NCI-H1436 (cell line): Measurements from ENCODE around the gene JAK3.

Experiments used
- DNase-seq: peaks from one replicate; lab custom pipeline; 2025; lab: John Stamatoyannopoulos, UW

The JAK3 gene

GRCh38 chr19:17840019-17840418 lies 7.8 kb downstream of the JAK3 start:
- no peak for DNase-seq

- DNase-seq = no peak
Observed at GRCh38 chr19:17837972-17838371, 9.8 kb downstream of the JAK3 start.

DNA sequence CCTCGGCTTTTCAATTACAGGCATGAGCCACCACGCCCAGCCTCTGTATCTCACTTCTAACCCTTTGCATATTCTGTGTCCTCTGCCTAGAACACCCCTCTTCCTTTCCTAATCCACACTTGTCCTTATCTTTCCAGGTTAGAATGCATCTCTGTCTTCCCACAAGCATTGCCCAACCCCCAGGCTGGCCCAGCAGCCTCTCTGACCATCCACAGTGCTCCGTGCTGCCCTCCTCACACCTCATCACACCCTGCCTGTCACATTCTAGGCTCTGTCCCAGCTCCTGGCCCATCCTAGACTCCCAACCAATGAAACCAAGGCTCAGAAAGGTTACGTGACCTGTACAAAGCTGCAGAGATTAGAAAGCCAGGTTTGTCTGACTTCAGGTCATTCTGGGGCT lies 11.3 kb downstream of the JAK3 start:
- no peak for DNase-seq

DNA sequence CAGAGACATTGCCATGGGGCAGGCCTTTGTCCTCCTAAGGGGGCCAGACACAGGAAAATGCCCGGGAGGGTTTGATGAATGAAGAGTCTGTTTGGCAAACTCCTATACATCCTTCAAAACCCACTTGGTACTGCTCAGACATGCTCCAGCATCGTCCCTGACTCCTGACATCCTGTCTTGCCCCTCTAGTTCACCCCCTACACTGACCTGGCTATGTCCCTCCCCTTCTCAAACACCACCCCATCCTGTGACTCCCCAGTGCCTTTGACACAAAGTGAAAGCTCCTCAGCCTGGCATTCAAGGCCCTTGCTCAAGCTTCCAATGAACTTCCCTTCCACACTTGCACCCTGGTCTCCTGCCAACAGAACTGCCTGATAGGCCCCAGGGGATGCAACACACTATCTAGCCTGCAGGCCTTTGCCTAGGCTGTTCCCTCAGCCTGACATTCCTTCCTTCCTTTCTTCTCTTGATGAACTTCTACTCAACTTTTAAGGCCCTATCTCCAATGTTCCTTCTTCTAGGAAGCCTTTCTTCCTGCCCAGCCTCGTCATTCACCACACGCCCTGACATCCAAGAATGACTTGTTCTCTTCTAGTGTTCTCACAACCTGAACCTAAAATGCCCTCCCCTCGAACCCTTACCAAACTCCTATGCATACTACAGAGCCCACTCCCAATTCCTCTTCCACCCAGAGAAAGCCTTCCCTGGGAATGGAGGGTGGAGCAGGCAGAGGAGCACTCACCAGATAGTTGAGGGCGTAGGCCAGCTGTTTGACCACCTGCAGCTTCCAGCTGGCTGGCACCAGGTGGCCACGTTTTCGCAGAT lies 12.4 kb downstream of the JAK3 start:
- DNase-seq = no peak

DNA sequence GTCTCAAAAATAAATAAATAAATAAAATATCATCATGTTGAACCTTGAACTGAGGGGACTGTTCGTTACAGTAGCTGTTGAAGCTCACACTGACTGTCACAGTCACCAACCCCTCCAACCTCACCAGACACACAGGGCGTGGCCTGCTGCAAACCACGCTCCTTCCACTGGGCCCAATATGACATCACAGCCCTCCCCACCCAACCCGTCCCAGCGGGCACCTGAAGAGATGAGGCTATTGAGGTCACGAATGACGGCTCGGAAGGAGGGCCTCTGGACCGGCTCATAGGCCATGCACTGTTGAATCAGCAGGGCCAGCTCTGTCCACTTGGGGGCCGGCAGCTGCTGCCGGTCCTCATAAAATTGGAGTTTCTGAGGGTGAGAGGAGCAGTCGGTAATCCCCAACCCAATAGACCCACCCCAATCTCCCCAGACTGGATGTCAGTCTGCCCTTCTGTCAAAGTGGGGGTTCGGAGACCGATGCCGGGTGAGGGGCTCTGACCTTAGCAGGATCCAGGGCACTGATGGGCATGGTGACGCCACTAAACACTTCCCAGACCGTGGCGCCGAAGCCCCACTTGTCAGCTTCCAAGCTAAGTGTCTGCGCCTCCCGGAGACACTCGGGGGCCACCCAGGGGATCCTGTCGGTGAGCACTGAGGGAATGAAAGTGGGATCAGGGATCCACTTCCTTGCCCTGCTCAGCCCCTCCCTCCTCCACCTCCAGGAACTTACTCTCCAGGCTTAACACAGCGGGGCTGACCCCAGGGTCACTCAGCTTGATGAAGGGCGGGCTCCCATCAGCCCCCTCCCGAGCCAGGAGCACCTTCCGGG lies 13.2 kb downstream of the JAK3 start:
- DNase-seq = no peak

DNA sequence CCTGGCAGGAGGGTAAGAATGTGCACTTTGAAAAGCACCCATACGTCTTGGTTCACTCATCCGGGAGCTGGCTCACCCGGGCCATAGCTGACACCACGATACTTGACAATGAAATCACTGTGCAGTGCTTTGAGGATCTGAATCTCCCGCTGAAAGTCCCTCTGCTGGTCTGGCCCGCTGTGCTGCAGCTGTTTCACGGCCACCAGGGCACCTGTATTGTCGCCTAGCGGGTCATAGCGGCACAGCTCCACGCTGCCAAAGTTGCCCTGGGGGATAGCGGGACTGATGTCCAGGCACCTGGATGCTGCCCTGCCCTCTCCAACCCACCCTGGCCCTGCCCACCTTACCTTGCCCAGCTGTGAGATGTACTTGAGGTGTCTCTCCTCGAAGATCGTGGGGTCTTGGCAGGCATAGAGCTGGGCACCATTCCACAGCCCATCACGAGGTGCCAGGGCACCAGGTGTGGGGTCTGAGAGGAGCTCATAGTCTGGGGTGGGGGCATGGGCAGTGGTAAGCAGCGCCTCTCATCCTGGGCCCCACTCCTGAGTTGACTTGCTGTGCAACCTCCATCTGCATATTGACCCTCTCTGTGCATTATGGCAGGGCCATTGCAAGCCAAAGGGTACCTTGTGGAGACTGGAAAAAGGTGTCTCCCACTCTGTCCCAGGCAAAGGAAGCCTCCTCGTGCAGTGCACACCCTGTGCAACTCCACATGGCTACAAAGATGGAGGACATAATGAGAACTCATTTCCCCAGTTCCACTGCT lies 15.2 kb downstream of the JAK3 start:
- DNase-seq = no peak

DNA sequence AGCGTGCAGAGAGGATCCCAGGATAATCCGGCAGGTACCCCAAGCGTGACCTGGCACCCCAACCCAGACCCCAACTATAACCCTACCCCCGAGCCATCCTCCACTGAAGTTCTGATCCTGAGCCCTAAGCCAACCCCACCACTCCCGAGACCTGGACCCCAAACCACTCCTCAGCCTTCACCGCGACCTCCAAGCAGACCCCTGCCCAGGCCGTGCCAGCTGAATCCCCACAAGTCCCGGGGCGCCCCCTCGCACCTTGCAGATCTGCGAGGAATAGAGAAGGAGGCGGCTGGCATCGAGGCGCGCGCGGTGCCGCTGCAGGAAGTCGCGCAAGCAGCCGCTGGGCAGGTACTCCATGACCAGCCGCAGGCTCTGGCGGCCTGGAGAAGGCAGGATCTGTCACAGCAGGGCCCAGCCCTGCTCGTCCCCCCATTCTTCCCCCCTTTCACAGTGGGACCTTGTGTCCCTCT lies 16.3 kb downstream of the JAK3 start:
- DNase-seq = no peak

DNA sequence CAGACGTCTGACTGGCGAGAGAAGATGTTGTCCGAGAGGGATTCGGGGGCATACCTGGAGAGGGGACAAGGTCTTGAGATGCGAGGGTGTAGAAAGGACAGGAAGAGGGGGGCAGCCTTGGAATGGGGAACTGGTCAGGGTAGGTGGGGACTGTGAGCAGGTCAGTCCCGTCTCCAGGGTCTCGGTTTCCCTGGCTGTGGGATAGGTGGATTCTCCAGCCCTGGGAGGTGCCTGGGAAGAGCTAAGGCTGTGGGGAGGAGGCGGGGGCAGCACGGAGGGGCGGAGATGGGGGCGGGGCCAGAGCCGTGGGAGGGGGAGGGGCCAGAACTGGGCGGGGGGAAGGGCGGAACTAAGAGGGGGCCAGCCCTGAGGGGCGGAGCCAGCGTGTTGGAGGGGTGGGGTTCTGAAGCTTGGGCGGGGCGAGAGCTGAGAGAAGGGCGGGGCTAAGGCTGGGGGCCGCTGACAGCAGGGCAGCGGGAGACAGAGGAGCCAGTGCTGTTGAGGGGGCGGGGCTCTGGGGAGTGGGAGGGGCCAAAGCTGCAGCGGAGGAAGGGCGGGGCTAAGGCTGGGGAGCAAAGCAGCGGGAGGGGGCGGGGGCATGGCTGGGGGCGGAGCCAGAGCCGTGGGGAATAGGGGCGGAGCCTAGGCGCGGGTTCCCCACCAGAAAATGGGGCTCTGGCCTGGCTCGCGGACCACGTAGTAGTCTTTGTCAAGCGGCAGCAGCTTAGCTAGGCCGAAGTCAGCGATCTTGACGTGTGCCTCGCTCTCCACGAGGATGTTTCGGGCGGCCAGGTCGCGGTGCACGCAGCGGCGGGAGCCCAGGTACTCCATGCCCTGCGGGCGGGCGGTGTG lies 17.0 kb downstream of the JAK3 start:
- peak; percentile 83 for DNase-seq

DNA sequence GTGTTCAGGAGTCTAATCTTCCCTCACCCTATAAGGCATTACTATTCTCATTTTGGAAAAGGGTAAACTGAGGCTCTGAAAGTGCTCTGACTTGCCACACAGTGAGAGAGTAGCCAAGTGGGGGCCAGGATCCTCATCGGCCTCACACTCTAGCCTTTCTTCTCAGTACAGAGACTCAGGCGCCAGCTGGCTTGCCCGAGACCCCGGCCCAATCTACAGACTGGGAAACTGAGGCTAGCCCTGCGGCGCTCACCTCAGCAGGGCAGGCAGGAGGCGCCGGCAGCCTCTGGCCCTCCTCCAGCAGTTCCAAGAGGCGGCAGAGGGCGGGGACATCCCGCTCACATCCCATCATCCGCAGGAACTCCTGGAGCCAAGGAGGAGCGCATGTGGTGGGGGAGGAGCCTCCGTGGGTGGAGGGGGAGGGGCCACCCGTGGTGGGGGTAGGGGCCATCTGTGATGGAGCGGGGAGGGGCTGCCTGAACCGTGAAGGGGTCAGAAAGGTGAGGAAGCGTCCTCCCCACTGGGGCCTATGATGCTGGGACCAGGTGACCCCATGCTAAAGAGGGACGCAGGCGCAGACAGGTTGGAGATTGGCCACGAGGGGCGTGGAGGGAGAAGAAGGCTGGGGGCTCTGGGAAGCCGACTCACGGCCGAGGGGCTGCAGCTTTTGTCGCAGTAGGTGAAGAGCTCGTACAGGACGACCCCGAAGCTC lies 17.8 kb downstream of the JAK3 start:
- DNase-seq = no peak

- DNase-seq = no peak
Observed at GRCh38 chr19:17826508-17827056, 21.2 kb downstream of the JAK3 start.

DNA sequence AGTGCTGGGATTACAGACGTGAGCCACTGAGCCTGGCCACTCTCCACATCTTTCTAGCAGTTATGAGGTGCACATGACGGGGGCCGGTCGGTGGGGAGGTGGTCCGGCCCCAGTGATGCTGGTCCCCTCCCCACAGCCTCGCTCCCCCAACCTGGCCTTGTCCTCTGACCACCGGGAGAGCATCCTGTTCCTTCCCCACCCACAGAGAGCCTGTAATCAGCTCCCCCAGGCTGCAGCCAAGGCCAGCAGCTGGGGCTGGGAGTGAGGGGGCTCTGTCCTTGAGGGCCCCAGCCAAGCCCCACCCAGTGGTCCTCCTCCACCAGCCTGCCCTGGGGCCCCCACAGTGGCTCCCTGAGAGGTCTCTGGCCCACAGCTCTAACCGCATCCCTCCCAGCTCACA lies 23.4 kb downstream of the JAK3 start:
- DNase-seq = no peak

DNA sequence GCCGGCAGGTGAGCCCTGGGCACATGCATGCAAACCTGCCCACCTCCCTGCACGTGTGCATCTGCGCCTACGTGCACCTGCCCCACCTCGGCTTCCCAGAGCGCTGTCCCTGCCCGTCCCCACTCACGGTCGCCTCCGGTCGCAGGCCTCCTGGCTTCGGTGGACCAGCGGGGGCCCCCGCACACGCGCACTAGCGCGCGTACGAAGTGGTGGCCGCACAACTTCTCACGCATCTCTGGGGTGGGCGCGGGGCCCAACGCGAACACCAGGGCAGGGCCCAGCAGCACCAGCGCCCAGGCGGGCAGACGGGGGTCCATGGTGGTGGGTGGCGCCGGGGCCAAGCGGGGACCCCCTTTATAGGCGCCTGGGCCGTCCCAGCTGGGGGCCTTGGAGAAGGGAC lies 26.6 kb downstream of the JAK3 start, which contains the start of gene INSL3:
Gene INSL3, minus strand, starts transcription at position 330 of the 400 bp plus-strand sequence. Its CDS starts 13 bp downstream, at position 317.
- DNase-seq = no peak

DNA sequence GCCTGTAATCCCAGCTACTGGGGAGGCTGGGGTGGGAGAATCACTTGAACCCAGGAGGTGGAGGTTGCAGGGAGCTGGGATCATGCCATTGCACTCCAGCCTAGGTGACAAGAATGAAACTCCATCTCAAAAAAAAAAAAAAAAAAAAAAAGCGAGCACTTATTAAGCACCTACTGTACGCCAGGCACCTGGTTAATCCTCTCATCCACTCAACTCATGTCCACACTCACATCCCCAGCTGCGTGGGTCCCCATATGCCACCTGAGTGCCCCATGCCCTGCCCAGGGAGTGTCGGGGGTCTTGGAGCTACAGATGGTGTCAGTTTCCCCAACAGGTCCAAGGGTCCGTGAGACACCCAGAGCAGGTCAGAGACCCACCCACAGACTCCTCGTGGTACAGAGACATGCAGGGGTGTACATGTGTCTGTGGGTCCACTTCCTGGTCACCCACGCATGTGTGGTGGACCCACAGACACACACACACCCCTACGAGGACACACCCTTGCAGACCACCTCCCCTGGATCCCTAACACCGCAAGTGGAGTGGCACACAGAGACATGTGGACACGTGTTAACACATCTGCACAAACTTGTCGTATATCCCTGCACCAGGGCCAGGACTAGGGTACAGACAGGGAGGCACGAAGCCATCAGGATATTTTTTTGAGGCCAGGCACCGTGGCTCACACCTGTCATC lies 30.0 kb downstream of the JAK3 start:
- no peak for DNase-seq

GRCh38 chr19:17812099-17812498 lies 35.7 kb downstream of the JAK3 start:
- no peak for DNase-seq

- DNase-seq = no peak
Observed at GRCh38 chr19:17811681-17812080, 36.1 kb downstream of the JAK3 start.

DNA sequence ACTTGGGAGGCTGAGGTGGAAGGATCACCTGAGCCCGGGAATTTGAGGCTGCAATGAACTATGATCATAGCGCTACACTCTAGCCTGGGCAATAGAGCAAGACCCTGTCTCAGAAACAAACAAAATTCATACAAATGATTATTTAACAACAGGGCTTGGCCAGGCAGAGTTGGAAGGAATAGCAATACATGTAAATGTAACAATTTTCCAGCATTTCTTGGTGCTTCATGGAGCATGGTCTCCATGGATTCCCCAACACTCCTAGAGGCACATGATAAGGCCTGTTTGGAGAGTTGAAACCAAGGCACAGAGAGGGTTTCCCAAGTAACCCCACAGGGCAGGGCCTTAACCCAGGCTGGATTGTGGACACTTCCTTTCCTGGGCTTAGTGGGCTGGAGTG lies 36.7 kb downstream of the JAK3 start:
- DNase-seq = no peak

DNA sequence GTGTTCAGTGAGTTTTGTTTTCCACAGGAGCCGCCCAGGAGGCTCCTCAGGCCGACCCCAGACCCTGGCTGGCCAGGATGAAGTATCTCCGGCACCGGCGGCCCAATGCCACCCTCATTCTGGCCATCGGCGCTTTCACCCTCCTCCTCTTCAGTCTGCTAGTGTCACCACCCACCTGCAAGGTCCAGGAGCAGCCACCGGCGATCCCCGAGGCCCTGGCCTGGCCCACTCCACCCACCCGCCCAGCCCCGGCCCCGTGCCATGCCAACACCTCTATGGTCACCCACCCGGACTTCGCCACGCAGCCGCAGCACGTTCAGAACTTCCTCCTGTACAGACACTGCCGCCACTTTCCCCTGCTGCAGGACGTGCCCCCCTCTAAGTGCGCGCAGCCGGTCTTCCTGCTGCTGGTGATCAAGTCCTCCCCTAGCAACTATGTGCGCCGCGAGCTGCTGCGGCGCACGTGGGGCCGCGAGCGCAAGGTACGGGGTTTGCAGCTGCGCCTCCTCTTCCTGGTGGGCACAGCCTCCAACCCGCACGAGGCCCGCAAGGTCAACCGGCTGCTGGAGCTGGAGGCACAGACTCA lies 40.0 kb downstream of the JAK3 start:
- DNase-seq = no peak

GRCh38 chr19:17806945-17807344 lies 40.8 kb downstream of the JAK3 start:
- no peak for DNase-seq

DNA sequence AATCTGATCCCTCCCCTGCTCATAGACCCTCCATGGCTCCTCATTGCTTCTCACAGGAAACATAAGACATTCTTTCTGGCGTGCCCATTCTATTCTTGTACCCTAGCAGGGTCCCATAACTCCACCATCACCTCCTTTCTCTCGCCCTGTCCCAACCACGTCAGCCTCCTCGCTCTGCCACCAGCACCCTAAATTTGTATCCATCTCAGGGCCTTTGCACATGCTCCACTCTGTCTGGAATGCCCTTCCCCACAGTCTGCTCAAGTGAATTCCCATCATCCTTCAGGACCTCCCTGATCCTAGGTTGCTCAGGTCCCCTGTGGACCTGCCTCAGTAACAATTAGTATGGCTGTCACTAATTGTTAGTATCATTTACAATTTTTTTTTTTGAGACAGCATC lies 42.4 kb downstream of the JAK3 start:
- no peak for DNase-seq
